Activated CD4-positive, alpha-beta T cell treated with anti-CD3 and anti-CD28 coated beads, Interleukin-2, amount 10 ng/mL, durations not matched to agents 7 days and 5 days (primary cell): Measurements from ENCODE around the gene SORCS2. TPM values are rescaled to one million over a fixed set of nuclear protein-coding genes. Genes with fewer than 3 reads are reported as not detected.
"Not testable (repeated sequence)": the region's sequence is repeated elsewhere in the genome, so short reads cannot be mapped to it uniquely, and the experiment has no call there.

Source experiments
- CTCF ChIA-PET: fragments of 350-600 bp; sonication (Branson Sonifier 250); formaldehyde crosslinking; loops from one replicate; lab custom pipeline; 2021; ENCODE audit warnings: antibody characterized with exemption; lab: Charles Lee
- POLR2A ChIA-PET: fragments of 350-600 bp; sonication (Branson Sonifier 250); formaldehyde crosslinking; loops from one replicate; lab custom pipeline; 2021; ENCODE audit warnings: antibody characterized with exemption; lab: Charles Lee
- DNase-seq: peaks from one replicate; pipeline ENCODE4 v3.0.0-alpha.2; 2020
- H3K27ac Mint-ChIP-seq: one replicate; pipeline ENCODE4 v1.8.0; 2021; ENCODE audit warnings: mild to moderate bottlenecking, moderate library complexity, mixed read lengths
- H3K27me3 Mint-ChIP-seq: one replicate; pipeline ENCODE4 v1.8.0; 2021; ENCODE audit warnings: mixed read lengths
- H3K36me3 Mint-ChIP-seq: one replicate; pipeline ENCODE4 v1.8.0; 2021; ENCODE audit warnings: low read depth, mixed read lengths
- H3K4me1 Mint-ChIP-seq: one replicate; pipeline ENCODE4 v1.8.0; 2021; ENCODE audit warnings: mixed read lengths
- H3K4me3 Mint-ChIP-seq: one replicate; pipeline ENCODE4 v1.8.0; 2021; ENCODE audit warnings: mild to moderate bottlenecking, moderate library complexity, mixed read lengths
- H3K9me3 Mint-ChIP-seq: one replicate; pipeline ENCODE4 v1.8.0; 2021; ENCODE audit warnings: mixed read lengths
- total RNA-seq, 2 experiments: library from RNA; stranded (reverse); gene quantifications; one replicate each; pipeline ENCODE4 v1.2.3, GENCODE V29; 2021

Gene SORCS2
- total RNA-seq, 2 experiments from 2014 or later = not detected

GRCh38 chr4:7600247-7600646, 407.9 kb downstream of the SORCS2 start:
- H3K4me3 Mint-ChIP-seq = no peak overlapping the region
- H3K4me1 Mint-ChIP-seq = no peaks in the 10 kb centered on the region

GRCh38 chr4:7602166-7602565, 409.8 kb downstream of the SORCS2 start:
- H3K27me3 Mint-ChIP-seq, H3K36me3 Mint-ChIP-seq, POLR2A ChIA-PET, DNase-seq, H3K9me3 Mint-ChIP-seq, CTCF ChIA-PET, H3K4me1 Mint-ChIP-seq, H3K27ac Mint-ChIP-seq, H3K4me3 Mint-ChIP-seq: not testable (repeated sequence)

More at GRCh38 chr4:7600247-7600646, 407.9 kb downstream of the SORCS2 start:
- Mint-ChIP-seq H3K36me3 (no peaks in the 10 kb centered on the region), H3K9me3 (peaks cover 5% of the 10 kb centered on the region), H3K27me3 (no peaks in the 10 kb centered on the region), H3K27ac (no peak overlapping the region)
- CTCF ChIA-PET = no interaction called here
- POLR2A ChIA-PET = no interaction called here
- DNase-seq = no peak

DNA sequence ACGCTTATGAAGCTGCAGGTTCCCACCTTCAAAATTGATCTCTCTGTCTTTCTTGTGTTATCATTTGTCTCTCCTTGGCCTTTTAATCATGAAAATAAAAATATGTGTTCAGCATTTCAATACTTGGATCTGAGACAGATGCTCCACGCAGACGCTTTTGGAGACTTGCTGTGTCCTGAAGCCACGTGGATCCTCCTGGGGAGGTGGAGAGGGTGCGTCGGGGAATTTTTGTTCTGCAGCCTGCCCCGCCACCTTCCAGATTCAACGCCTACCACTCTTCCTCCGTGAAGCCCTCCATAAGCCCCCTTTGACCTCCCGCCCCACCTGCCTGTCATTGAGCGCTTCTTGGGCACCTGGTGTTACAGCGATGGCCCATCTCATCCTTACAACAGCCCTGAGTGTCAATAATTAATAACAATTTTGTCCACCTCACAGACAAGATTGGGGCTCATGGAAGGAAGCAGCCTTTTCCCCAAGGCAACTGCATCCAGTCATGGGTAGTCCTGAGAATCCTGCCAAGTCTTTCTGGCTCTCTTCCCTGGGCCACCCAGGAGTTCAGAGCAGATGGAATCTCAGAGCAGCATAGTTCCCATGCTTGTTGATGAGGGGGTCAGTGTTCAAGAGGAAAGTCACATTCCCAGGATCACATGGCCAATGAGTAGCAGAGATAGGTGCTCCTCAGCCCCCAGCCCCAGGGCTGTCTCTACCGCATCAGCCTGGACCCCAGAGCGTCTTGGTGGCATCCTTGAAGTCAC, 415.0 kb downstream of the SORCS2 start:
- no peak for DNase-seq
- H3K27me3 Mint-ChIP-seq = no peaks in the 10 kb centered on the region
- CTCF ChIA-PET = interaction anchor here (0.6 kb wide), 1 partner anchor 63 kb away, joined by 3 read pairs; no protein-coding TSS in a partner anchor

GRCh38 chr4:7608046-7608445, 415.7 kb downstream of the SORCS2 start:
- Mint-ChIP-seq H3K9me3 (peaks cover 5% of the 10 kb centered on the region), H3K27ac (no peak overlapping the region), H3K27me3 (no peaks in the 10 kb centered on the region), H3K36me3 (no peaks in the 10 kb centered on the region), H3K4me1 (no peaks in the 10 kb centered on the region), H3K4me3 (no peak overlapping the region)
- DNase-seq = no peak
- ChIA-PET CTCF (interaction anchor here (0.6 kb wide), 1 partner anchor 62 kb away, joined by 3 read pairs; no protein-coding TSS in a partner anchor), POLR2A (no interaction called here)

More for the DNA sequence above, 415.0 kb downstream of the SORCS2 start:
- Mint-ChIP-seq H3K4me3 (no peak overlapping the region), H3K4me1 (no peaks in the 10 kb centered on the region), H3K27ac (no peak overlapping the region), H3K36me3 (no peaks in the 10 kb centered on the region), H3K9me3 (peaks cover 5% of the 10 kb centered on the region)
- POLR2A ChIA-PET = no interaction called here

DNA sequence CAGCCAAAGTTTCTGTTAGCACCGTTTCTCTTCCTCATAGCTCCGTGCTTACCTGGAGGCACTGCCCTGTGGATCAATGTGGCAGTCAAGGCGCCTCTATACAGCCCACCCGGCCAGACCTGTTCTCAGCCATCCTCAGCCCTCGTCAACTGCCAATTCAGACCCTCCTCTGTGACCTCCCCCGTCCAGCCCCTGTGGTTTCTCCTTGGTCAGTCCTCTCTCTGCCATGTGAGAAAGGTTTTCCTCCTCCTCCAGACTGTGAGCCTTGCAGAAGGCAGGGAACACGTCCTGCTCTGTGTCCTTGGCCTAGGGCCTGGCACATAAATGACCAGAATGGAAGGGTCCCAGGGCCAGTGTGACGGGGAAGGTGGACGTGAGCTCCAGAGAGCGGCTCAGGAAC, 417.0 kb downstream of the SORCS2 start:
- H3K9me3 Mint-ChIP-seq = no peaks in the 10 kb centered on the region
- H3K4me1 Mint-ChIP-seq = no peaks in the 10 kb centered on the region
- CTCF ChIA-PET = no interaction called here
- no peak for DNase-seq
- H3K36me3 Mint-ChIP-seq = no peaks in the 10 kb centered on the region
- H3K27ac Mint-ChIP-seq = no peak overlapping the region
- POLR2A ChIA-PET = no interaction called here
- H3K4me3 Mint-ChIP-seq = no peak overlapping the region
- no peaks in the 10 kb centered on the region for H3K27me3 Mint-ChIP-seq

DNA sequence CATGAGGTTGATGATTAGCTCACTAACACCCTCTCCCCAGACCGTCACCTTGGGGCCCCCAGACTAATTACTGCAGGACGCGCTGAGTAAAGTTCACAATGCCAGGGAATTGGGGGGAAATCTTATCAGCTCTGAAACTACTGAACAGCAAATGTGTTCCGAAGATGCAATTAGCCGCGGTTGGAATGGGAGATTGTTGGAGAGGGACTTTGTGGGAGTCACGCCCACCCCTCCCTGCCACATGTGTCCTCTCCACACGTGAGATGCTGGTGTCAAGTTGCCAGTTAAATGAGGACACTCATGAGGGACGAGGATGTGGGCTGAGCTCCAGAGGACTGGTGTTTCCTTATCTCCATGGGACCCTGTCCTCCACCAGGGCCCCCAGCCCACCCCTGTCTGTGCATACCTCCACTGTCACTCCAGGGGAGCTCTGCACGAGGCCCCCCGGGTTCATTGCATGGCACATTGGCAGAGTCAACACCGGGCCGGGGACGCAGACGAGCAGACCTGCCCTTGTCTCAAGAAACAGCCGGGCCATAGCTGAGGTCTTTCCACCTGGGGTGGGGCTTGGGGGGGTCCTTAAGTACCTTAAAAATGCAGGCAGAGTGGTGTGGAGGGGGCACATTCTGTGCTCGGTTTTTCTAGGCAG, 417.8 kb downstream of the SORCS2 start:
- Mint-ChIP-seq H3K4me1 (no peaks in the 10 kb centered on the region), H3K9me3 (no peaks in the 10 kb centered on the region), H3K27me3 (no peaks in the 10 kb centered on the region), H3K4me3 (no peak overlapping the region), H3K27ac (no peak overlapping the region), H3K36me3 (no peaks in the 10 kb centered on the region)
- no peak for DNase-seq
- ChIA-PET CTCF (no interaction called here), POLR2A (no interaction called here)

DNA sequence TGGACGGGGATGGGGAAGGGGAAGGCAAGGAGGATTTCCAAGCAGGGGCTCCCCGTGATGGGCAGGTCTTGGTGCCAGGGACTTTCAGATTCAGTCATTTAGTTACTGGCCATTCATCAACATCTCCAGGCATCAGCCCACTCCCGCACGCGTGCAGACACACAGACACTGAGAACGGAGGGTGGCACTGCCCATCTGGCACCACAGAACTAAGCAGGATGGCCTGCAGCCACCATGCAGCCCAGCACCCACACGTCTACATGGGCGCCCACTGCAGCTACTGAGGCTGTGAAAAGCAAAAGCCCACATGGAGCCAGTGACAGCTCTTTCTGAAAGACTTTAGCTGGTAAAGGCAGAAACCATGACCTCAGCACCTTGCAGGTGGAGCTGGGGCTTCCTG, 418.5 kb downstream of the SORCS2 start:
- Mint-ChIP-seq H3K9me3 (no peaks in the 10 kb centered on the region), H3K27ac (no peak overlapping the region), H3K4me1 (no peaks in the 10 kb centered on the region), H3K27me3 (no peaks in the 10 kb centered on the region), H3K36me3 (no peaks in the 10 kb centered on the region), H3K4me3 (no peak overlapping the region)
- ChIA-PET POLR2A (no interaction called here), CTCF (no interaction called here)
- no peak for DNase-seq

- Mint-ChIP-seq H3K9me3 (no peaks in the 10 kb centered on the region), H3K36me3 (no peaks in the 10 kb centered on the region), H3K27ac (no peak overlapping the region), H3K4me1 (no peaks in the 10 kb centered on the region), H3K27me3 (no peaks in the 10 kb centered on the region), H3K4me3 (no peak overlapping the region)
- ChIA-PET CTCF (no interaction called here), POLR2A (no interaction called here)
- no peak for DNase-seq
Observed at GRCh38 chr4:7612311-7612897, 420.1 kb downstream of the SORCS2 start.

DNA sequence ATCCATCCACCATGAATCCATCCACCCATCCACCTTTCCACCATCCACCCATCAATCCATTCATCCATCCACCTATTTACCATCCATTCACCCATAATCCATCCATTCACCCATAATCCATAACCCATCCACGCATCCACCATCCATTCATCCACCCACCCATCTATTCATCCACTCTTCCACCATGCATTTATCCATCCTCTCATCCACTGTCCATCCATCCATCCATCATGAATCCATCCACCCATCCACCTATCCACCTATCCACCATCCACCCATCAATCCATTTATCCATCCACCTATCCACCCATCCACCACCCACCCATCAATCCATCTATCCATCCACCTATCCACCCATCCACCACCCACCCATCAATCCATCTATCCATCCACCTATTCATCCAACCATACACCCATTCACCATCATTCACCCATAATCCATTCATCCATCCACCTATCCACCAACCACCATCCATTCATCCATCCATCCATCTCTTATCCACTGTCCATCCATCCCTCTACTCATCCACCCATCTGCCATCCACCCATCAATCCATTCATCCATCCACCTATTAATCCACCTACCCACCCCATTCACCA, 422.1 kb downstream of the SORCS2 start:
- Mint-ChIP-seq H3K36me3 (no peaks in the 10 kb centered on the region), H3K4me3 (no peak overlapping the region), H3K9me3 (no peaks in the 10 kb centered on the region), H3K27me3 (no peaks in the 10 kb centered on the region), H3K27ac (no peak overlapping the region), H3K4me1 (no peaks in the 10 kb centered on the region)
- CTCF ChIA-PET = no interaction called here
- DNase-seq = no peak
- POLR2A ChIA-PET = no interaction called here

GRCh38 chr4:7616193-7616592, 423.9 kb downstream of the SORCS2 start:
- ChIA-PET POLR2A (no interaction called here), CTCF (interaction anchor here (1.0 kb wide), 1 partner anchor 14 kb away, joined by 4 read pairs; no protein-coding TSS in a partner anchor)
- H3K27me3 Mint-ChIP-seq = no peaks in the 10 kb centered on the region
- H3K4me3 Mint-ChIP-seq = no peak overlapping the region
- no peaks in the 10 kb centered on the region for H3K36me3 Mint-ChIP-seq
- no peaks in the 10 kb centered on the region for H3K4me1 Mint-ChIP-seq
- no peak for DNase-seq
- H3K9me3 Mint-ChIP-seq = no peaks in the 10 kb centered on the region
- H3K27ac Mint-ChIP-seq = no peak overlapping the region

DNA sequence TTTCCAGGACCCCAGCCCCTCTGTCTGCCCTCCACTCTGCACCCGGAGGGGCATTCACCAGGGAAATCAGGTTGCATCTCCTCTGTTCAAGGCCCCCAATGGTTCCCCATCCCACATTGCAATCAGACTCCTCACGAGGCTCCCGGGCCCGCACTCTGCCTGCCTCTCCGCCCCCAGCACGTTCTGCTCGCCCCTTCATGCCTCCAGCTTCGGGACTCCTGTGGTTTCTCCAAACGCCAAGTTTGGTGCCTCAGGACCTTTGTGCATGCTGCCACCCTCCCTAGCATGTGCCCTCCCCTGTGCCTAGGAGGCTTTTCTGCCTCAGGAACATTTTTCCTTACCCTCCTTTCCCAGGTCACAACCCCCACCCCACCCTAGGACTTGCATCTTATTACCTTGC, 426.0 kb downstream of the SORCS2 start:
- Mint-ChIP-seq H3K4me3 (no peak overlapping the region), H3K27ac (no peak overlapping the region), H3K36me3 (no peaks in the 10 kb centered on the region), H3K4me1 (no peaks in the 10 kb centered on the region), H3K27me3 (no peaks in the 10 kb centered on the region), H3K9me3 (no peaks in the 10 kb centered on the region)
- POLR2A ChIA-PET = no interaction called here
- DNase-seq = no peak
- CTCF ChIA-PET = no interaction called here

DNA sequence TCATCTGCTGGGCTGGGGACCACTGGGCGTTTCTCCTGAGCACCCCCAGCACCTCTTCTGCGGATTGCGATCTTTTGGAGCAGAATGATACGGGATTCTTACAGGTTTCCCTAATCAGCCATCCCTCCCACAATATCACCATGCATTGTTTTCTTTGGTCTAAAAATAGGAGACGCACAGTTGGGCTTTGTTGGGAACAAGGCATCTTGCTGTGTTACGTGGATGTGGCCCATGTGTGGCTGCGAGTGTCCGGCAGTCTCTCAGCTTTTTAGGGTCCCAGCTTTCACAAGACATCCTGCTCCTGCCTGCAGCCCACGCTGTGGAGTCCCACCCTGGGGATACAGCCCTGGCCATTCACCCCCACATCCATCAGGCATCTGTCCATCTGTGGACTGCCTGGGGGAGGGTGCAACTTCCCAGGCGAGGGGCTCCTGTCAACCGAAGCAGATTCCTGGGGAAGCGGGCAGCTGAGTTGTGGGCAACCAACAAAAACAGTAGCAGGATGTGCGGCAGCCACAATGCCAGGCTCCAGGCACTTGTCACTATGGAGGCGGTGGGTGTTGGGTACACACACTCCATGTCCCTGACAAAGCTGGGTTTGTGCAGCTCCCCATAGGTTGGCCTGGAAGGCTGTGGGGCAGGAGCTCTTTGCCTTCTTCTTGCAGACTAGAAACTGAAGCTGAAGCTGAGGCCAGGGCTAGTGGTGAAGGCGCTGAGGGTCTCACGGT, 427.9 kb downstream of the SORCS2 start:
- H3K4me3 Mint-ChIP-seq = no peak overlapping the region
- POLR2A ChIA-PET = no interaction called here
- no peaks in the 10 kb centered on the region for H3K4me1 Mint-ChIP-seq
- no peaks in the 10 kb centered on the region for H3K36me3 Mint-ChIP-seq
- no peaks in the 10 kb centered on the region for H3K9me3 Mint-ChIP-seq
- DNase-seq = no peak
- H3K27me3 Mint-ChIP-seq = no peaks in the 10 kb centered on the region
- CTCF ChIA-PET = no interaction called here
- no peak overlapping the region for H3K27ac Mint-ChIP-seq
